Panc1 (cell line): Measurements from ENCODE around the gene HLA-A. TPM values are rescaled to one million over a fixed set of nuclear protein-coding genes. Genes with fewer than 3 reads are reported as not detected.

Source experiments
- ATAC-seq: fragments of 200-7000 bp; cut with Tn5 transposase; 2 replicates; pipeline ENCODE4 v1.9.1; 2020; ENCODE audit warnings: mild to moderate bottlenecking, moderate library complexity
- BruUV-seq: library from RNA; stranded (reverse); fragments of 400-500 nt; replicated peaks from 2 replicates; lab custom pipeline; 2021; lab: Mats Ljungman, UMichigan
- CTCF ChIA-PET: fragments of 300-600 bp; sonication (Branson Sonifier 250); formaldehyde crosslinking; loops from one replicate; lab custom pipeline; 2022; ENCODE audit warnings: antibody characterized with exemption; lab: Charles Lee
- POLR2A ChIA-PET: fragments of 300-600 bp; sonication (Branson Sonifier 250); formaldehyde crosslinking; loops from one replicate; lab custom pipeline; 2022; ENCODE audit warnings: antibody characterized with exemption; lab: Charles Lee
- DNase-seq: peaks from one replicate; pipeline ENCODE4 v3.0.0-alpha.2; 2010; ENCODE audit warnings: low read depth, low spot score
- H3K27ac ChIP-seq: 2 replicates; pipeline ENCODE4 v1.5.1; 2011; ENCODE audit warnings: mild to moderate bottlenecking, low read length, inconsistent platforms
- H3K27me3 ChIP-seq: fragments of 200-500 bp; sonication (Bioruptor generic); 2 replicates; pipeline ENCODE4 v1.6.0; 2014; ENCODE audit warnings: low read length, inconsistent platforms; ENCODE audit not compliant: control insufficient read depth, insufficient read depth
- H3K36me3 ChIP-seq: fragments of 200-500 bp; sonication (Bioruptor generic); 2 replicates; pipeline ENCODE4 v1.5.1; 2014; ENCODE audit warnings: inconsistent platforms, mild to moderate bottlenecking, low read length, moderate library complexity; ENCODE audit not compliant: control insufficient read depth, insufficient read depth
- H3K4me1 ChIP-seq: 2 replicates; pipeline ENCODE4 v1.5.1; 2011; ENCODE audit warnings: inconsistent platforms, mild to moderate bottlenecking, low read length, moderate library complexity; ENCODE audit not compliant: control insufficient read depth, insufficient read depth
- H3K4me3 ChIP-seq, 2 experiments: 2 replicates each; pipeline ENCODE4 v1.5.1; 2011 to 2012; ENCODE audit warnings: low read depth in 2 of 2, low read length in 2 of 2, mild to moderate bottlenecking in 2 of 2, inconsistent platforms in 1 of 2, moderate library complexity in 1 of 2
- H3K9me3 ChIP-seq: fragments of 200-500 bp; sonication (Bioruptor generic); 2 replicates; pipeline ENCODE4 v1.5.1; 2014; ENCODE audit warnings: low read depth, mild to moderate bottlenecking, inconsistent platforms, low read length, moderate library complexity; ENCODE audit not compliant: control insufficient read depth, insufficient read depth
- POLR2AphosphoS5 ChIP-seq: IDR thresholded peaks from 2 replicates; pipeline ENCODE4 v1.6.1; 2012; ENCODE audit warnings: mild to moderate bottlenecking, low read depth, low read length, moderate library complexity
- SIN3A ChIP-seq: IDR thresholded peaks from 2 replicates; pipeline ENCODE4 v1.6.1; 2012; ENCODE audit warnings: low read depth, mild to moderate bottlenecking, low read length, moderate library complexity, borderline replicate concordance; ENCODE audit not compliant: insufficient read depth
- TCF7L2 ChIP-seq: IDR thresholded peaks from 2 replicates; pipeline ENCODE4 v1.6.1; 2011; ENCODE audit warnings: mild to moderate bottlenecking, low read depth, low read length, inconsistent platforms
- in situ Hi-C: cut with HindIII; loops from 2 replicates; pipeline ENCODE4 v1.10.0; 2016; ENCODE audit warnings: low sequenced_read_pairs, low pct_unique_long_range_greater_than_20kb
- intact Hi-C: fragments of 100-400 bp; cut with micrococcal nuclease; formaldehyde crosslinking; loops from one replicate; pipeline ENCODE4 v1.10.0; 2022; ENCODE audit not compliant: unreplicated experiment
- total RNA-seq: library from RNA; stranded (reverse); gene quantifications from one replicate; pipeline ENCODE4 v1.2.1, GENCODE V29; 2021; ENCODE audit not compliant: unreplicated experiment
- TF ChIP-seq, protein P1 (sequence below), 2 experiments: IDR thresholded peaks; 2 replicates each; pipeline ENCODE4 v1.6.1; 2011 to 2012; ENCODE audit warnings: low read depth in 2 of 2, control low read depth in 1 of 2, low read length in 1 of 2, mild to moderate bottlenecking in 1 of 2, moderate library complexity in 1 of 2; ENCODE audit not compliant: insufficient read depth in 1 of 2
- TF ChIP-seq, protein P2 (sequence below): fragments of 450-650 bp; IDR thresholded peaks from 2 replicates; pipeline ENCODE4 v1.5.1; 2017; ENCODE audit warnings: mild to moderate bottlenecking

Gene HLA-A
- total RNA-seq, 1 experiment from 2014 or later: 397 TPM

DNA sequence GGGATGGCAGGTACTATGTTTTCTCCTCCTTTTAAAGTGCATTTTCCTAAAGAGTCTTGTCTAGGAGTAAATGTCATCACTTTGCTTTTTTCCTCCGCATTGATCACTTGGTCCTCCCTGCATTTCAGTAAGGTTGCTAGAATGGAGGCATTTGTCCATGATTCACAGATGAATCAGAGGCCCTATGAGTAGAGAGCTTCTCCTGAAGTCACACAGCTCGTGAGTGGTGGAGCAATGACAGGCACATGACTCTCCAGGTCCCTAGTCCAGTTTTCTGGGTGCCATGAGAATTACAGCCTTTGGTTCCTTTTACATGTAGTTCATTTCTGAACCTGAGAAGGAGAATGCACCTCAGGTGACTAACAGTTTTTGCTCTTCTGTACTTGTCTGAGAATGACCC lies 50.5 kb downstream of the HLA-A start:
- Histone ChIP-seq H3K27me3 (no peaks in the 10 kb centered on the region; the same call in 1 of the 2 replicates), H3K4me1 (no peaks in the 10 kb centered on the region), H3K27ac (no peak overlapping the region), H3K36me3 (no peaks in the 10 kb centered on the region), H3K4me3 (no peak overlapping the region), H3K9me3 (no peaks in the 10 kb centered on the region)
- in situ Hi-C loops (no loop called here), intact Hi-C loops (no loop called here)
- BruUV-seq: no TSS peak
- TF ChIP-seq, protein P1, sequence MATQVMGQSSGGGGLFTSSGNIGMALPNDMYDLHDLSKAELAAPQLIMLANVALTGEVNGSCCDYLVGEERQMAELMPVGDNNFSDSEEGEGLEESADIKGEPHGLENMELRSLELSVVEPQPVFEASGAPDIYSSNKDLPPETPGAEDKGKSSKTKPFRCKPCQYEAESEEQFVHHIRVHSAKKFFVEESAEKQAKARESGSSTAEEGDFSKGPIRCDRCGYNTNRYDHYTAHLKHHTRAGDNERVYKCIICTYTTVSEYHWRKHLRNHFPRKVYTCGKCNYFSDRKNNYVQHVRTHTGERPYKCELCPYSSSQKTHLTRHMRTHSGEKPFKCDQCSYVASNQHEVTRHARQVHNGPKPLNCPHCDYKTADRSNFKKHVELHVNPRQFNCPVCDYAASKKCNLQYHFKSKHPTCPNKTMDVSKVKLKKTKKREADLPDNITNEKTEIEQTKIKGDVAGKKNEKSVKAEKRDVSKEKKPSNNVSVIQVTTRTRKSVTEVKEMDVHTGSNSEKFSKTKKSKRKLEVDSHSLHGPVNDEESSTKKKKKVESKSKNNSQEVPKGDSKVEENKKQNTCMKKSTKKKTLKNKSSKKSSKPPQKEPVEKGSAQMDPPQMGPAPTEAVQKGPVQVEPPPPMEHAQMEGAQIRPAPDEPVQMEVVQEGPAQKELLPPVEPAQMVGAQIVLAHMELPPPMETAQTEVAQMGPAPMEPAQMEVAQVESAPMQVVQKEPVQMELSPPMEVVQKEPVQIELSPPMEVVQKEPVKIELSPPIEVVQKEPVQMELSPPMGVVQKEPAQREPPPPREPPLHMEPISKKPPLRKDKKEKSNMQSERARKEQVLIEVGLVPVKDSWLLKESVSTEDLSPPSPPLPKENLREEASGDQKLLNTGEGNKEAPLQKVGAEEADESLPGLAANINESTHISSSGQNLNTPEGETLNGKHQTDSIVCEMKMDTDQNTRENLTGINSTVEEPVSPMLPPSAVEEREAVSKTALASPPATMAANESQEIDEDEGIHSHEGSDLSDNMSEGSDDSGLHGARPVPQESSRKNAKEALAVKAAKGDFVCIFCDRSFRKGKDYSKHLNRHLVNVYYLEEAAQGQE (IDR thresholded peaks at IDR 0.05; ENCODE audit: insufficient read depth in 1 of 2, low read depth in 2 of 2, low read length in 1 of 2): no peak
- TF ChIP-seq, protein P2, sequence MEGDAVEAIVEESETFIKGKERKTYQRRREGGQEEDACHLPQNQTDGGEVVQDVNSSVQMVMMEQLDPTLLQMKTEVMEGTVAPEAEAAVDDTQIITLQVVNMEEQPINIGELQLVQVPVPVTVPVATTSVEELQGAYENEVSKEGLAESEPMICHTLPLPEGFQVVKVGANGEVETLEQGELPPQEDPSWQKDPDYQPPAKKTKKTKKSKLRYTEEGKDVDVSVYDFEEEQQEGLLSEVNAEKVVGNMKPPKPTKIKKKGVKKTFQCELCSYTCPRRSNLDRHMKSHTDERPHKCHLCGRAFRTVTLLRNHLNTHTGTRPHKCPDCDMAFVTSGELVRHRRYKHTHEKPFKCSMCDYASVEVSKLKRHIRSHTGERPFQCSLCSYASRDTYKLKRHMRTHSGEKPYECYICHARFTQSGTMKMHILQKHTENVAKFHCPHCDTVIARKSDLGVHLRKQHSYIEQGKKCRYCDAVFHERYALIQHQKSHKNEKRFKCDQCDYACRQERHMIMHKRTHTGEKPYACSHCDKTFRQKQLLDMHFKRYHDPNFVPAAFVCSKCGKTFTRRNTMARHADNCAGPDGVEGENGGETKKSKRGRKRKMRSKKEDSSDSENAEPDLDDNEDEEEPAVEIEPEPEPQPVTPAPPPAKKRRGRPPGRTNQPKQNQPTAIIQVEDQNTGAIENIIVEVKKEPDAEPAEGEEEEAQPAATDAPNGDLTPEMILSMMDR: no peak
- TF ChIP-seq POLR2AphosphoS5: no peak
- no peak for TF ChIP-seq SIN3A
- ChIA-PET POLR2A (no interaction called here), CTCF (no interaction called here)
- DNase-seq (peak; percentile 55), ATAC-seq (peak; percentile 58; the same call in 1 of the 2 replicates)

DNA sequence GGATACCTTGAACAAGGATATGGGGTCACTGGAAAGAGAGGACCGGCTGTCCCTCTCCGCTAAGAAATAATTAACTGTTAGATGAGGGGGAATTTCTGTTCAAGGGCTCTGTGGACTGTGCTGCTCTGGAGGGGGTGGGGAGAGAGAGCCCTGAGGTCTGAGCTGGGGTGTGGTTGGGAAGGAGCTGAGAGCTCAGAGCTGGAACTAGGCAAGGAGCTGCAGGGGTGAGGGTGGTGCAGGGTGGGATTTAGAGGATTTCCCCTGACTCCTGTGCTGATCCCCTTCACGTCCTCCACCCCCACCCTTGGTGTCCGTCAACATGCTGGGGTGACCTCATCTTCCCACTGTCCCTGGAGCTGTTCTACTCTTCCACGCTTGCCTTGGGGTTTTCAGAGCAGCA lies 52.5 kb downstream of the HLA-A start:
- no TSS peak for BruUV-seq
- Histone ChIP-seq H3K27ac (no peak overlapping the region), H3K36me3 (no peaks in the 10 kb centered on the region), H3K9me3 (no peaks in the 10 kb centered on the region), H3K4me1 (no peaks in the 10 kb centered on the region), H3K4me3 (no peak overlapping the region), H3K27me3 (no peaks in the 10 kb centered on the region)
- DNase-seq: no peak
- CTCF ChIA-PET: no interaction called here
- POLR2A ChIA-PET: no interaction called here
- intact Hi-C loops (no loop called here), in situ Hi-C loops (no loop called here)
- ATAC-seq: no peak
- TF ChIP-seq, protein P2: no peak
- TF ChIP-seq, protein P1 (IDR thresholded peaks at IDR 0.05; ENCODE audit: insufficient read depth in 1 of 2, low read depth in 2 of 2, low read length in 1 of 2): no peak
- TF ChIP-seq SIN3A: no peak
- no peak for TF ChIP-seq TCF7L2
- no peak for TF ChIP-seq POLR2AphosphoS5
